ENCODE results near the gene HTR2A.

DNA sequence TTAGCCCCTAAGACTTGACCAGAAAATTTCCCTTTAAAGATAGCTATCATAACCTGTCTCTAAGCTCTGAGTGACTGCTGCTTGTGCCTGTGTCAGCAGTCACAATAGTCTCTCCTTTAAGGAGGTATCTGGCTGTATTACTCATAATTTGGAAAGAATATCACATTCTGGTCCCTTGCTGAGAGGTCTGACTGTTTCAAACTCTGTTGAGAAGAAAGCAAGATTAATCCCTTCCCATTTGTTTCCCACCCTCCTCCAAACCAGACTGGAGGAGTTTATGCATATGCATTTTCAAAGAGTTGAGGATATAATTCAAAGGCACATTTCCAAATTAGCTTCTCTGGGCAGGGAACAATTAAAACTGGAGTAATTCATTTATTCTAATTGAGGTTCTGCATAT is 2.3 kb downstream of the HTR2A start:
- TF ChIP-seq, protein P1, sequence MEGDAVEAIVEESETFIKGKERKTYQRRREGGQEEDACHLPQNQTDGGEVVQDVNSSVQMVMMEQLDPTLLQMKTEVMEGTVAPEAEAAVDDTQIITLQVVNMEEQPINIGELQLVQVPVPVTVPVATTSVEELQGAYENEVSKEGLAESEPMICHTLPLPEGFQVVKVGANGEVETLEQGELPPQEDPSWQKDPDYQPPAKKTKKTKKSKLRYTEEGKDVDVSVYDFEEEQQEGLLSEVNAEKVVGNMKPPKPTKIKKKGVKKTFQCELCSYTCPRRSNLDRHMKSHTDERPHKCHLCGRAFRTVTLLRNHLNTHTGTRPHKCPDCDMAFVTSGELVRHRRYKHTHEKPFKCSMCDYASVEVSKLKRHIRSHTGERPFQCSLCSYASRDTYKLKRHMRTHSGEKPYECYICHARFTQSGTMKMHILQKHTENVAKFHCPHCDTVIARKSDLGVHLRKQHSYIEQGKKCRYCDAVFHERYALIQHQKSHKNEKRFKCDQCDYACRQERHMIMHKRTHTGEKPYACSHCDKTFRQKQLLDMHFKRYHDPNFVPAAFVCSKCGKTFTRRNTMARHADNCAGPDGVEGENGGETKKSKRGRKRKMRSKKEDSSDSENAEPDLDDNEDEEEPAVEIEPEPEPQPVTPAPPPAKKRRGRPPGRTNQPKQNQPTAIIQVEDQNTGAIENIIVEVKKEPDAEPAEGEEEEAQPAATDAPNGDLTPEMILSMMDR (optimal IDR thresholded peaks at IDR 0.05 in 1 of 3, IDR thresholded peaks at IDR 0.05 in 1 of 3, conservative IDR thresholded peaks at IDR 0.05 in 1 of 3; ENCODE audit: extremely low read depth in 1 of 3, insufficient read depth in 2 of 3, low read length in 3 of 3), result no peak
- no peak for TF ChIP-seq EZH2 (IDR thresholded peaks at IDR 0.05; ENCODE audit: low read length)
